ENCODE results near the gene AGO1.

GRCh38 chr1:35850051-35850450 lies 33.0 kb upstream of the AGO1 start:
- TF ChIP-seq CTCF (IDR thresholded peaks at IDR 0.05) (no peak), POLR2A (IDR thresholded peaks at IDR 0.05) (no peak)
